NCI-H2196 treated with DMSO at 0.1 percent for 48 hours (cell line): Measurements from ENCODE around the gene ZNF700.
"Not testable (repeated sequence)": the region's sequence is repeated elsewhere in the genome, so short reads cannot be mapped to it uniquely, and the experiment has no call there.

Source experiments
- DNase-seq: peaks from one replicate; lab custom pipeline; 2025; ENCODE audit not compliant: unreplicated experiment; lab: John Stamatoyannopoulos, UW

The ZNF700 gene

DNA sequence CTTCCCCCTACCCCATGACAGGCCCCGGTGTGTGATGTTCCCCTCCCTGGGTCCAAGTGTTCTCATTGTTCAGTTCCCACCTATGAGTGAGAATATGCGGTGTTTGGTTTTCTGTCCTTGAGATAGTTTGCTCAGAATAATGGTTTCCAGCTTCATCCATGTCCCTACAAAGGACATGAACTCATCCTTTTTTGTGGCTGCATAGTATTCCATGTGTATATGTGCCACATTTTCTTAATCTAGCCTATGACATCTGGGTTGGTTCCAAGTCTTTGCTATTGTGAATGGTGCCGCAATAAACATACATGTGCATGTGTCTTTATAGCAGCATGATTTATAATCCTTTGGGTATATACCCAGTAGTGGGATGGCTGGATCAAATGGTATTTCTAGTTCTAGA is 13.5 kb downstream of the ZNF700 start:
- DNase-seq, result not testable (repeated sequence)

- not testable (repeated sequence) for DNase-seq
Measured at GRCh38 chr19:11941361-11941887, 16.5 kb downstream of the ZNF700 start.

- DNase-seq, result no peak
Measured at GRCh38 chr19:11942008-11942842, 17.3 kb downstream of the ZNF700 start.

- no peak for DNase-seq
Measured at GRCh38 chr19:11942843-11943108, 17.9 kb downstream of the ZNF700 start.

- DNase-seq, result no peak
Measured at GRCh38 chr19:11944656-11945055, 19.7 kb downstream of the ZNF700 start.

- no peak for DNase-seq
Measured at GRCh38 chr19:11948646-11949045, 23.7 kb downstream of the ZNF700 start.

DNA sequence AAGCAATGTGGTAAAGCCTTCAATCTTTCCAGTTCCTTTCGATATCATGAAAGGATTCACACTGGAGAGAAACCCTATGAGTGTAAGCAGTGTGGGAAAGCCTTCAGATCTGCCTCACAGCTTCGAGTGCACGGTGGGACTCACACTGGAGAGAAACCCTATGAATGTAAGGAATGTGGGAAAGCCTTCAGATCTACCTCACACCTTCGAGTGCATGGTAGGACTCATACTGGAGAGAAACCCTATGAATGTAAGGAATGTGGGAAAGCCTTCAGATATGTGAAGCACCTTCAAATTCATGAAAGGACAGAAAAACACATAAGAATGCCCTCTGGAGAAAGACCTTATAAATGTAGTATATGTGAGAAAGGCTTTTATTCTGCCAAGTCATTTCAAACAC is 24.3 kb downstream of the ZNF700 start:
- no peak for DNase-seq

DNA sequence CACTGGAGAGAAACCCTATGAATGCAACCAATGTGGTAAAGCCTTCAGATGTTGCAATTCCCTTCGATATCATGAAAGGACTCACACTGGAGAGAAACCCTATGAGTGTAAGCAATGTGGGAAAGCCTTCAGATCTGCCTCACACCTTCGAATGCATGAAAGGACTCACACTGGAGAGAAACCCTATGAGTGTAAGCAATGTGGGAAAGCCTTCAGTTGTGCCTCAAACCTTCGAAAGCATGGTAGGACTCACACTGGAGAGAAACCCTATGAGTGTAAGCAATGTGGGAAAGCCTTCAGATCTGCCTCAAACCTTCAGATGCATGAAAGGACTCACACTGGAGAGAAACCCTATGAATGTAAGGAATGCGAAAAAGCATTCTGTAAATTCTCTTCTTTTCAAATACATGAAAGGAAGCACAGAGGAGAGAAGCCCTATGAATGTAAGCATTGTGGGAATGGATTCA is 24.7 kb downstream of the ZNF700 start:
- not testable (repeated sequence) for DNase-seq

- DNase-seq, result no peak
Measured at GRCh38 chr19:11950312-11950711, 25.4 kb downstream of the ZNF700 start.

DNA sequence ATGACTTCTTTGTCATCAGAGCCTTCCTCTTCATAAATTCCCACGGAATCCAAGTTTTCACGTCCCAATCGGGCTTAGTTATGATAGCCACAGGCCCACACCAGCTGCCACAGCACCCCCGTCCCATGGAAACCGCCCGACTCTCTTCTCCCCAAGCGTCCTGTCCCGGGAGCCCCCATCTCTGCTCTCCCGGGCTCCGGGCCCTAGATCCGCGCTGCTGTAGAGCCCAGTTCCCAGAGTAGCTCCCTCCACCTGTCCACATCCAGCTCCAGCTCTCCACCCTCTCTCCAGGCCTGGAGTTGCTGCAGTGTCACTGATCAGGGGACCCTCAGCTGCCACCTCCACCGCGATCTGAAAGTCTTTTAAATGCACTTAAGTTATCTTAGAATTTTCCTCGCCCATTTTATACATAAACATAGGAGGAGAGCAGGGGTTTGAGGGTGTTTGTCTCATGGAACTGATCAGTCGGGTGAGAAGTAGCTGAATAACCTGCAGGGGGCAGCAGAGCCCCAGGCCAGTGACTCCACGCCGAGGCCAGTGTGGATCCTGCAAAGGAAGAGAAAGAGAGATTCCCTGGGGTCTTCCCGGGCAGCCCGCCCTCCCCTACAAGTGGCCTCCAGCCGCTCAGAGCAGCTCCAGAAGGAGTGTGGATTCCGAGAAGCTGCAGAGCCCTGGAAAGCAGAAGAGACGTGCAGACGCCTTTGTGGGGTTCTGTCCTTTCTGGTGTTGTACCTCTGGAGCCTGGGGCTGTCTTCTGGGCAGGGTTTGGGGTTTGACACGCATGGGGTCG is 38.9 kb downstream of the ZNF700 start:
- peak; percentile 42 for DNase-seq

GRCh38 chr19:11964496-11964857 is 39.6 kb downstream of the ZNF700 start:
- DNase-seq, result no peak

GRCh38 chr19:11964858-11965645 is 40.1 kb downstream of the ZNF700 start, which contains the start of gene ZNF763:
ZNF763 (plus strand) TSS chr19:11965040; CDS start chr19:11965209, 169 bp downstream.
- peak; percentile 73 for DNase-seq

DNA sequence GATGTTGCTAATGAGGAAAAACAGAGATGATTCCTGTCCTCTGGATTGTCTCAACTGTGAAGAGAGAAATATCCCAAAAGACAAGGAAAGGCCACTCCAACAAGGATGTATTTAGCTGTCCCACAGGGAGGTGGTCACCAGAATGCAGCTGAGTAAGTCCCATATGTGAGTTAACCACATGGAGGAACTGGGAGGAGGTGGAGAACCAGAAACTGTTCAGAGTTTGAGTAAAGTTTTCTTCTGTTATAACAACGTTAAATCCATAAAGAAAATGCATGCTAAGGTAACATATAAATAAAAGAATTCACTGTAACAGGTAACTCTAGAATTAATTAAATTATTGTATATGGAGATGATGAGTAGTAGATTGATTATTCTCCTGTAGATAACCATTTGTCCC is 45.3 kb downstream of the ZNF700 start:
- no peak for DNase-seq

DNA sequence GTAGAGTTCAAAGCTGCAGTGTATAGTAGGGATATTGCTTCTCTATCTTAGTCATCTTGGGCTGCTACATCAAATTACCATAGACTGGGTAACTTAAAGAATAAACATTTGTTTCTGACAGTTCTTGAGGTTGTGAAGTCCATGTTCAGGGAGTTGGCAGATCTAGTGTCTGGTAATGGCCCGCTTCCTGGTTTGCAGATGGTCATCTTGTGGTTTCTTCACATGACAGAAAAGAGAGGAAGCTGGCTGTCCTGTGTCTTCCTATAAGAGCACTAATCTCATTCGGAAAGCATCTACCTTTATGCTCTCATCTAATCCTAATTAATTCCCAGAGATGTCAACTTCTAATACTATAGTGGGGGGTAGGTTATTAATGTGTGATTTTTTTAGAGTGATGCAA is 46.1 kb downstream of the ZNF700 start:
- no peak for DNase-seq

DNA sequence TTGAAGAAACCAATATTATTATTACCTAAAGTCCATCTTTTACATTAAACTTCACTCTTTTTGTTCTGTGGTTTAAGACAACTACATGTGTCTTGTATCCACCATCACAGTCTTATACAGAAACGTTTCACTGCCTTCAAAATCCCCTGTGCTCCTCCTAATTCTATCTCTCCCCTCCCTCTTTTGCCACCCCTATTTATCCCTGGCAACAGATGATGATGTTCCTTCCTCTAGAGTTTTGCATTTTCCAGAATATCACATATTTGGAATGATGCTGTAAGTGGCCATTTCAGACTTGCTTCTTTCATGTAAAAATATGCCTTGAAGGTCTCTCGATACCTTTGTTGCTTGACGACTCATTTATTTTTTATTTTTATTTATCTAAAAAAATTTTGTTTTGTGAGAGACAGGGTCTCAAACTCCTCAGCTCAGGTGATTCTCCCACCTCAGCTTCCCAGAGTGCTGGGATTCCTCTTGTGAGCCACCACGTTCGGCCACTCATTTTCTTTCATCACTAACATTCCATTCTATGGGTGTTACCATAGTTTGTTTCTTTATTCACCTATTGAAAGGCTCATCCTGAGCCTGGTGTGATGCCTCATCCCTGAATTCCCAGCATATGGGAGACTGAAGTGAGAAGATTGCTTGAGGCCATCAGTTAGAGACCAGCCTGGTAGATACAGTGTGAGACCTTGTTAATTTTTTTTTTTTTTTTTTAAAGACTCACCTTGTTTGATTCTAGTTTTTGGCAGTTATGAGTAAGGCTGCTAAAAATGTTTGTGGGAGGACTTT is 48.3 kb downstream of the ZNF700 start:
- no peak for DNase-seq

- no peak for DNase-seq
Measured at GRCh38 chr19:11978492-11979100, 53.7 kb downstream of the ZNF700 start.

DNA sequence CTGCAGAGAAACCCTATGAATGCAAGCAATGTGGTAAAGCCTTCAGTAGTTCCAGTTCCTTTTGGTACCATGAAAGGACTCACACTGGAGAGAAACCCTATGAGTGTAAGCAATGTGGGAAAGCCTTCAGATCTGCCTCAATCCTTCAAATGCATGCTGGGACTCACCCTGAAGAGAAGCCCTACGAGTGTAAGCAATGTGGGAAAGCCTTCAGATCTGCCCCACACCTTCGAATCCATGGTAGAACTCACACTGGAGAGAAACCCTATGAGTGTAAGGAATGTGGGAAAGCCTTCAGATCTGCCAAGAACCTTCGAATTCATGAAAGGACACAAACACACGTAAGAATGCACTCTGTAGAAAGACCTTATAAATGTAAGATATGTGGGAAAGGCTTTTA is 54.6 kb downstream of the ZNF700 start:
- no peak for DNase-seq

- no peak for DNase-seq
Measured at GRCh38 chr19:11982526-11982925, 57.6 kb downstream of the ZNF700 start.

DNA sequence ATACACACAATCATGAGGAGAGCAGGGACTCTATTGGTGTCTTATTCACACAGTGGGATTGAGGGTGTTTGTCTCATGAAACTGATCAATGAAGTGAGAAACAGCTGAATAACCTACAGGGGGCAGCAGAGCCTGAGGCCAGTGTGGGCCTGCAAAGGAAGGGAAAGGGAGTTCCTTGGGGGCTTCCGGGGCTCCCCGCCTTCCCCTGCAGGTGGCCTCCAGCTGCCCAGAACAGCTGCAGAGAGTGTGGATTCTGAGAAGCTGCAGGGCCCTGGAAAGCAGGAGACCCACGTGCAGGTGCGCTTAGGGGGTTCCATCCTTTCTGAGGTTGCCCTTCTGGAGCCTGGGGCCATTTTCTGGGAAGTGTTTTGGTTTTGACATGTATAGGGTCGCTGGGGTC is 60.1 kb downstream of the ZNF700 start:
- no peak for DNase-seq

DNA sequence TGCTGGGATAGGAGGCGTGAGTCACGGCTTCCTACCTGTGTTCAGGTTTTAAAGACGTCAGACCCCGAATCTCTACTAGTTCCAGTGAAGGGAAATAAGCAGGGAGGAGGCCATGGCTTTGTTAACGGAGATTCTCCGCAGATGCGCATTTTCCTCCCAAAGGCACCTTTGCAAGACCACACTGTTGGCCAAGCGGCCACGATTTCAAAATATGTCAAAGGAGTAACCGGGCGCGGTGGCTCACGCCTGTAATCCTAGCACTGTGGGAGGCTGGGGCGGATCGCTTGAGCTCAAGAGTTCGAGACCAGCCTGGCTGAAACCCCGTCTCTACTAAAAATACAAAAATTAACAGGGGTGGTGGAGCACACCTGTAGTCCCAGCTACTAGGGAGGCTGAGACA is 61.8 kb downstream of the ZNF700 start:
- DNase-seq, result no peak
